B cell (primary cell): ENCODE results near the gene TMEM19. TPM values are rescaled to one million over a fixed set of nuclear protein-coding genes. Genes with fewer than 3 reads are reported as not detected.

Experiments
- ATAC-seq: fragments of 200-7000 bp; cut with Tn5 transposase; one replicate; pipeline ENCODE4 v1.10.0; 2021; ENCODE audit warnings: low read depth, mild to moderate bottlenecking, moderate number of reproducible peaks, moderate library complexity
- CTCF ChIA-PET: fragments of 350-600 bp; sonication (Branson Sonifier 250); formaldehyde crosslinking; loops from one replicate; lab custom pipeline; 2021; ENCODE audit warnings: antibody characterized with exemption, inconsistent platforms; lab: Charles Lee
- POLR2A ChIA-PET: fragments of 350-600 bp; sonication (Branson Sonifier 250); formaldehyde crosslinking; loops from one replicate; lab custom pipeline; 2021; ENCODE audit warnings: antibody characterized with exemption; lab: Charles Lee
- DNase-seq: peaks from one replicate; pipeline ENCODE4 v3.0.0; 2013
- H2AFZ ChIP-seq: 2 replicates; pipeline ENCODE4 v1.6.1; 2012; ENCODE audit warnings: mild to moderate bottlenecking, low read depth, low read length; ENCODE audit not compliant: insufficient read depth, poor library complexity, severe bottlenecking
- H3K27ac ChIP-seq, 2 donors: 1 replicate in 1 of 2; 2 replicates in 1 of 2; pipeline ENCODE4 v1.5.1; 2012 to 2013; ENCODE audit warnings: low read length in 2 of 2, mild to moderate bottlenecking in 2 of 2, moderate library complexity in 1 of 2
- H3K27me3 ChIP-seq, 4 experiments: fragments of 200-600 bp in 1 of 4; sonication (generic) in 1 of 4; replicated peaks in 1 of 4; 1 replicate in 2 of 4; 2 replicates in 2 of 4; pipeline versions ENCODE4 v1.6.1 to v1.7.0; 2013 to 2016; ENCODE audit warnings: low read length in 3 of 4, mild to moderate bottlenecking in 2 of 4, mixed read lengths in 1 of 4, moderate library complexity in 1 of 4; ENCODE audit not compliant: insufficient read depth in 4 of 4, control insufficient read depth in 3 of 4; ENCODE audit errors: control extremely low read depth in 1 of 4
- H3K36me3 ChIP-seq, 2 experiments: replicated peaks in 1 of 2; 1 replicate in 1 of 2; 2 replicates in 1 of 2; pipeline versions ENCODE4 v1.6.1 to v1.7.1; 2013; ENCODE audit warnings: low read length in 1 of 2; ENCODE audit not compliant: insufficient read depth in 2 of 2, control insufficient read depth in 1 of 2; ENCODE audit errors: control extremely low read depth in 1 of 2, extremely low read depth in 1 of 2
- H3K4me1 ChIP-seq, 2 donors: fragments of 200-600 bp in 1 of 2; sonication (generic) in 1 of 2; 1 replicate in 1 of 2; 2 replicates in 1 of 2; pipeline versions ENCODE4 v1.5.1 to v1.6.1; 2013 to 2017; ENCODE audit warnings: low read length in 2 of 2; ENCODE audit not compliant: control insufficient read depth in 2 of 2, insufficient read depth in 2 of 2
- H3K4me2 ChIP-seq: replicated peaks from 2 replicates; pipeline ENCODE3; 2012; ENCODE audit warnings: mild to moderate bottlenecking, low read depth, low read length; ENCODE audit not compliant: poor library complexity, severe bottlenecking
- H3K4me3 ChIP-seq, 5 experiments: fragments of 200-600 bp in 1 of 5; sonication (generic) in 1 of 5; 1 replicate in 3 of 5; 2 replicates in 2 of 5; pipeline versions ENCODE4 v1.5.1 to v1.7.0; 2011 to 2016; ENCODE audit warnings: low read length in 4 of 5, mild to moderate bottlenecking in 4 of 5, low read depth in 2 of 5, control low read depth in 1 of 5, moderate library complexity in 1 of 5; ENCODE audit not compliant: insufficient read depth in 1 of 5; ENCODE audit errors: control extremely low read depth in 1 of 5, extremely low read depth in 1 of 5
- H3K79me2 ChIP-seq: fragments of 200-600 bp; sonication (generic); one replicate; pipeline ENCODE4 v1.6.0; 2016; ENCODE audit warnings: low read length; ENCODE audit not compliant: control insufficient read depth, insufficient read depth
- H3K9ac ChIP-seq: fragments of 200-600 bp; sonication (generic); 2 replicates; pipeline ENCODE4 v1.6.1; 2017; ENCODE audit warnings: mild to moderate bottlenecking, low read length, moderate library complexity
- H3K9me3 ChIP-seq, 3 donors: one replicate each; pipeline versions ENCODE4 v1.6.1 to v1.7.1; 2013; ENCODE audit warnings: low read length in 2 of 3; ENCODE audit not compliant: control insufficient read depth in 2 of 3, insufficient read depth in 1 of 3; ENCODE audit errors: control extremely low read depth in 1 of 3
- H4K20me1 ChIP-seq: 2 replicates; pipeline ENCODE4 v1.6.0; 2012; ENCODE audit warnings: mild to moderate bottlenecking, low read length; ENCODE audit not compliant: insufficient read depth, control insufficient read depth, poor library complexity, severe bottlenecking
- H3K27ac Mint-ChIP-seq: one replicate; pipeline ENCODE4 v1.8.0; 2021; ENCODE audit warnings: mixed read lengths
- H3K27me3 Mint-ChIP-seq: one replicate; pipeline ENCODE4 v1.8.0; 2021; ENCODE audit warnings: mixed read lengths
- H3K4me1 Mint-ChIP-seq: one replicate; pipeline ENCODE4 v1.8.0; 2021; ENCODE audit warnings: mixed read lengths
- H3K4me3 Mint-ChIP-seq: one replicate; pipeline ENCODE4 v1.8.0; 2021; ENCODE audit warnings: mixed read lengths
- H3K9me3 Mint-ChIP-seq: one replicate; pipeline ENCODE4 v1.8.0; 2022; ENCODE audit warnings: mixed read lengths; ENCODE audit not compliant: insufficient read depth
- CTCF ChIP-seq: fragments of 200-600 bp; IDR thresholded peaks from one replicate; pipeline ENCODE4 v1.8.0; 2022; ENCODE audit warnings: antibody characterized with exemption, mild to moderate bottlenecking
- EZH2 ChIP-seq: IDR thresholded peaks from 2 replicates; pipeline ENCODE4 v1.6.1; 2012; ENCODE audit warnings: borderline replicate concordance, low read depth, mild to moderate bottlenecking, moderate library complexity, low read length; ENCODE audit not compliant: insufficient read depth, poor library complexity, severe bottlenecking
- WGBS: methylation state at CpG from one replicate; pipeline ENCODE4 v1.1.5; 2013; ENCODE audit warnings: missing lambda C conversion rate; ENCODE audit not compliant: insufficient coverage; 5-methylcytosine and 5-hydroxymethylcytosine counted together
- intact Hi-C: fragments of 100-400 bp; cut with micrococcal nuclease; formaldehyde crosslinking; loops from one replicate; pipeline ENCODE4 v1.10.0; 2022
- polyA plus RNA-seq: library from polyadenylated mRNA; depleted of rRNA; stranded (reverse); fragments of >200 nt; gene quantifications from 2 replicates; pipeline ENCODE4 v1.2.3, GENCODE V29; 2012
- total RNA-seq, 2 donors: library from RNA; stranded (reverse); fragments of 120-200 nt in 1 of 2; gene quantifications; 1 replicate in 1 of 2; 2 replicates in 1 of 2; pipeline versions ENCODE4 v1.2.3 to v1.2.4, GENCODE V29; 2013 to 2022

TMEM19 gene
- total and polyA plus RNA-seq, 2 donors (not counting 1 experiment from before 2014, with no cell fraction given): 39.4 to 53.6 TPM

DNA sequence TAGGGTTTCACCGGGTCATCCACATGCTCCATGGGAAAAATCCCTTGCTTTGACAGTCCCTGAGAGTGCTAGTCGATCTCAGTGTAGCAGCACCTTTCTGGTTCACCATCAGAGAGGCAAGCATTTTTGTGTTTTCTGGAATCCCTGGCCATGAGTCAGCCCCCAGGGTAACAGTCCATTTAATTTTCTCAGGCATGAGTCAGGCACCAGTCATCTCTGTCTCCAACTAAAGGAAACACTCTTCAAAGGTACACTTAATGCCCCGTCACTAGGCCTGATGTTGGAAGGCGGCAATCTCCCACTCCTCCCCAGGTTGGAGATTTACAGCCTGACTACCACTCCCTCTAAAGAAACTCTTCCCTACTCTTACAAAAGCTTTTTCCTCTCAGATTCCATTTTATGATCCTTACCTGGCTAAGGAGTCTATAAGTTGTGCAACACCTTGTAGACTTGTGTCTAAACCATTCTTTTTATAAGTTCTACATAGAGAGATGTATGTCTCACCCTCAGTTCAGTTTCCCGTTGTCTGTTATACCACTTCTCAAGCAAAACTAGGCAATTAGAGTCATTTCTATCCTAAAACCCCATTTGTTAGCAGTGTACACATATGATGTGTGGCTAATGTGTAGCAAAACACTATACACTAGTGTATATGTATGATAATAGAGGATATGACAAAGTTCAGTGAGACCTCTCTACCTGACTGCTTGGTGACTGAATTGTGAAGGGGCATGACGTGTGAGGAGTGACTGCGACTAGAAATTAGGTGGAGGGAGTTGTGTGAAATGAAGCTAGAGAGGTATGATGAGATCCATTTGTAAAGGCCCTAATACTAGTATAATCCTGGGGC lies 24.6 kb downstream of the TMEM19 start:
- Histone ChIP-seq H3K27me3 (no peaks in the 10 kb centered on the region), H3K27ac (no peak overlapping the region), H3K4me1 (peaks cover 8 to 9% of the 10 kb centered on the region in 2 donors), H3K9ac (no peak overlapping the region), H2AFZ (no peak overlapping the region), H3K9me3 (peaks cover 5 to 20% (median 15%) of the 10 kb centered on the region in 3 donors), H4K20me1 (no peaks in the 10 kb centered on the region), H3K4me2 (no peak overlapping the region), H3K4me3 (no peak overlapping the region), H3K36me3 (peaks cover 2 to 13% of the 10 kb centered on the region in 2 experiments), H3K79me2 (no peaks in the 10 kb centered on the region)
- Mint-ChIP-seq H3K27ac (no peak overlapping the region), H3K4me1 (peaks cover 26% of the 10 kb centered on the region), H3K4me3 (no peak overlapping the region), H3K9me3 (peaks cover 7% of the 10 kb centered on the region), H3K27me3 (no peaks in the 10 kb centered on the region)
- ChIA-PET CTCF (no interaction called here), POLR2A (no interaction called here)
- DNase-seq (no peak), ATAC-seq (no peak)
- TF ChIP-seq EZH2 (no peak), CTCF (no peak)
- intact Hi-C loops: no loop called here
- 86% methylated on average over 4 of the region's 7 CpGs for WGBS

GRCh38 chr12:71718611-71719010 lies 32.7 kb downstream of the TMEM19 start:
- no peak overlapping the region for H3K4me2 ChIP-seq
- ChIA-PET POLR2A (no interaction called here), CTCF (no interaction called here)
- no peaks in the 10 kb centered on the region for H3K36me3 ChIP-seq
- H4K20me1 ChIP-seq: no peaks in the 10 kb centered on the region
- intact Hi-C loops: no loop called here
- no peaks in the 10 kb centered on the region for H3K9me3 Mint-ChIP-seq
- DNase-seq (no peak), ATAC-seq (no peak)
- no peaks in the 10 kb centered on the region for H3K27me3 Mint-ChIP-seq
- H3K4me3 Mint-ChIP-seq: no peak overlapping the region
- H3K9me3 ChIP-seq: peaks cover 0 to 16% (median 12%) of the 10 kb centered on the region in 3 donors
- H3K27me3 ChIP-seq: no peaks in the 10 kb centered on the region
- H3K27ac Mint-ChIP-seq: no peak overlapping the region
- no peak for TF ChIP-seq CTCF
- no peak for TF ChIP-seq EZH2
- H3K4me1 ChIP-seq: no peaks in the 10 kb centered on the region
- no peaks in the 10 kb centered on the region for H3K79me2 ChIP-seq
- H3K27ac ChIP-seq: no peak overlapping the region
- H2AFZ ChIP-seq: no peak overlapping the region
- H3K4me1 Mint-ChIP-seq: no peaks in the 10 kb centered on the region
- H3K4me3 ChIP-seq: no peak overlapping the region
- H3K9ac ChIP-seq: no peak overlapping the region
